ENCODE measurements around the gene ZSCAN21.

ZSCAN21 gene

GRCh38 chr7:100051611-100052010, 2.0 kb downstream of the ZSCAN21 start:
- no peak for TF ChIP-seq CTCF (IDR thresholded peaks at IDR 0.05; ENCODE audit: borderline replicate concordance, insufficient read depth, low read depth, low read length)

GRCh38 chr7:100053215-100053614, 3.6 kb downstream of the ZSCAN21 start:
- no peak overlapping the region for H3K4me3 ChIP-seq (ENCODE audit: low read depth, low read length)
- 0 out of 2 replicates have a peak, but pooled peaks have one; percentile 9 for TF ChIP-seq CTCF (IDR thresholded peaks at IDR 0.05; ENCODE audit: borderline replicate concordance, insufficient read depth, low read depth, low read length)

More at GRCh38 chr7:100051611-100052010, 2.0 kb downstream of the ZSCAN21 start:
- H3K4me3 ChIP-seq (ENCODE audit: low read depth, low read length) = no peak overlapping the region

GRCh38 chr7:100057006-100057405, 7.4 kb downstream of the ZSCAN21 start:
- TF ChIP-seq CTCF (IDR thresholded peaks at IDR 0.05; ENCODE audit: borderline replicate concordance, insufficient read depth, low read depth, low read length) = no peak
- no peak overlapping the region for H3K4me3 ChIP-seq (ENCODE audit: low read depth, low read length)

GRCh38 chr7:100059251-100059739, 9.7 kb downstream of the ZSCAN21 start:
- H3K4me3 ChIP-seq (ENCODE audit: low read depth, low read length) = no peak overlapping the region
- TF ChIP-seq CTCF (IDR thresholded peaks at IDR 0.05; ENCODE audit: borderline replicate concordance, insufficient read depth, low read depth, low read length) = no peak

GRCh38 chr7:100061518-100062193, 12.1 kb downstream of the ZSCAN21 start:
- no peak overlapping the region for H3K4me3 ChIP-seq (ENCODE audit: low read depth, low read length)
- TF ChIP-seq CTCF (IDR thresholded peaks at IDR 0.05; ENCODE audit: borderline replicate concordance, insufficient read depth, low read depth, low read length) = no peak

- H3K4me3 ChIP-seq (ENCODE audit: low read depth, low read length) = no peak overlapping the region
- no peak for TF ChIP-seq CTCF (IDR thresholded peaks at IDR 0.05; ENCODE audit: borderline replicate concordance, insufficient read depth, low read depth, low read length)
Measured at GRCh38 chr7:100063376-100063775, 13.8 kb downstream of the ZSCAN21 start.

- no peak overlapping the region for H3K4me3 ChIP-seq (ENCODE audit: low read depth, low read length)
- no peak for TF ChIP-seq CTCF (IDR thresholded peaks at IDR 0.05; ENCODE audit: borderline replicate concordance, insufficient read depth, low read depth, low read length)
Measured at GRCh38 chr7:100064162-100064561, 14.6 kb downstream of the ZSCAN21 start.
